HG02610 (cell line): ENCODE data around the gene TMEM258.

ENCODE experiments used
- ATAC-seq: cut with Tn5 transposase; IDR thresholded peaks from one replicate; pipeline ENCODE4 v1.9.1; 2021; ENCODE audit warnings: mild to moderate bottlenecking, moderate library complexity; ENCODE audit not compliant: unreplicated experiment

TMEM258 gene

DNA sequence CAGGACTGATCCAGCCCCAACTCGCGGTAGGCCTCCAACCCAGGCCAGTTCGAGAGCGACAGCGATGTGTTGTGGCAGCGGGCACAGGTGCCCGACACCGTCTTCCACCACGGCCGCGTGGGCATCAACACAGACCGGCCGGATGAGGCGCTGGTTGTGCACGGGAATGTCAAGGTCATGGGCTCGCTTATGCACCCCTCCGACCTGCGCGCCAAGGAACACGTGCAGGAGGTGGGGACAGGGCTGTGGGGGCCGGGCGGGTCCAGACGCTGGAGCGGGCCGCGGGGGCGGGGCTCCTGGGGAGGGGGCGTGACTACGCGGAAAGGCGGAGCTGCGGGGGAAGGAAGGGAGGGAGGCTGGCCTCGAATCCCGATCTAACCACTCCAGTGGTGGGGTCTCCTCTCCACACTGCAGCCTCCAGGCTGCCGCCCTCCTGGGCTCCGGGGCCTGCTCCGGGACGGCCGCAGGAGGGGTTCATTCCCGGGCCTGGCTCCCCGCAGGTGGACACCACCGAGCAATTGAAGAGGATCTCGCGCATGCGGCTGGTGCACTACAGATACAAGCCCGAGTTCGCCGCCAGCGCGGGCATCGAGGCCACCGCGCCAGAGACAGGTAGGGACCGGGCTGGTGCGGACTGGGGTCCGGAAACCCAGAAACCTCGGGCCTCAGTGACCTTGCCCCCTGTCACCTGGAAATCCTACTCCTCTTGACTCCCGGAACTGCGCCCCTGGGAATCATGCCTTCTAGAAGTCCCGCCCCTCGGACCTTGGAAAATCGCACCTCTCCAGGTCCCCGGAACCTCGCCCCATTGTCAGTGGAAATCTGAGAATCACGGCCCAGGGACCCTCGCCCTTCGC, 14.9 kb downstream of the TMEM258 start:
- ATAC-seq = no peak

DNA sequence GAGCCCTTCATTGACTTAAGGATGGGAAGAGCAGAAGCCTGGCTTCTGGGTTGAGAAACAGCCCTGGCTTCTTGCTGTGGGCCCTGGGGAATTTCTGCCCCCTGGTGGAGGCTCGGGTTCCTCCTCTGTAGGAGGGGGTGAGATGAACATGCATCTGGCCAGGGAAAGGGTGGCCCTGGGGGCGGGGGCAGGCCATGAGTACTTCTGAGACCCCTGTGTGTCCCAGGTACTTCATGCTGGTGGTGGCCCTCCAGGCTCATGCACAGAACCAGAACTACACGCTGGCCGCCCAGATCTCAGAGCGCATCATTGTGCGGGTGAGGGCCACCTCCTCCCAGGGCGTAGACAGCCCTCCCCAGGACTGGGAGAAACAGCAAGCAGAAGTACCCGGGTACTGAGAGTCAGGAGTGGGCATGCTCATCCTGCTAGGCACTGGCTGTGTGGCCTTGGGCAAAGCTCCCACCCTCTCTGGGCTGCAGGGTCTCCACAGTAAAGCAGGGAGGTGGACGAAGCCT, 15.8 kb downstream of the TMEM258 start:
- ATAC-seq = peak; percentile 48

DNA sequence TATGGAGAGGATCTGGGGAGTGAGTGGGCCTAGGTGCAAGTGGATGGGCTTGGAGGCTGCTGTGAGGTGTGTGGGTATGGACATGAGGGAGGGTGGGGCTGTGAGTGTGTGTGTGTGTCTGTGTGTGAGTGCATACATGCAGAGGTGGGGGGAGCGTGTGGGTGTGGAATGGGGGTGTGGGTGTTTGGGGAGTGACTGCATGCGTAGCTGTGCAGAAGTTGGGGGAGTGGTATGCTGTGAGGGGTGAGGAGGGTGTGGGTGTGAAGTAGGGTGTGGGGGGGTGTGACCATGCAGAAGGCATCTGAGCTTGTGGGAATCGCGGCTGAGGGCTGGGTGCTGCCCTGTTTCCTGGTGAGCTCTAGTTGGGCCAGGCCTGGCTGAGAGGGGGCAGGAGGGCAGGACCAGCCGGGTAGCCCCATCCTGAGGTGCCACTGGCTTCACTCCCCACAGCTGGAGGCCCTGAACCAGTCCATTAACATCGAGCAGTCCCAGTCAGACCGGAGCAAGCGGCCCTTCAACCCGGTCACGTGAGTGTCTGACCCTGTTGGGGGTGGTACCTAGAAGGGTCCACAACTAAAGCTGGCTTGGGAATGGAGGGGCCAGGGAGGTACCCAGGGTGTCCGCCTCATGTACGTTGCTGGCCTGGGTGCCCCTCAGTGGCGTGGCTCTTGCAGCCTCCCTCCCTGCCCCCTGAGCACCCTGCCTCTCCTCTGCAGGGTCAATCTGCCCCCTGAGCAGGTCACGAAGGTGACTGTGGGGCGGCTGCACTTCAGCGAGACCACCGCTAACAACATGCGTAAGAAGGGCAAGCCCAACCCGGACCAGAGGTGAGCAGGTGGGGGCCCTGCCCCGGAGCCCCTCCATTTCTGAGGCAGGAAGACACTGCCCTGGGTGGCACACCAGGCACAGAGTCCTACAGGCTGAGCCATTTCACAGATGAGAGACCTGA, 16.5 kb downstream of the TMEM258 start:
- ATAC-seq = no peak

DNA sequence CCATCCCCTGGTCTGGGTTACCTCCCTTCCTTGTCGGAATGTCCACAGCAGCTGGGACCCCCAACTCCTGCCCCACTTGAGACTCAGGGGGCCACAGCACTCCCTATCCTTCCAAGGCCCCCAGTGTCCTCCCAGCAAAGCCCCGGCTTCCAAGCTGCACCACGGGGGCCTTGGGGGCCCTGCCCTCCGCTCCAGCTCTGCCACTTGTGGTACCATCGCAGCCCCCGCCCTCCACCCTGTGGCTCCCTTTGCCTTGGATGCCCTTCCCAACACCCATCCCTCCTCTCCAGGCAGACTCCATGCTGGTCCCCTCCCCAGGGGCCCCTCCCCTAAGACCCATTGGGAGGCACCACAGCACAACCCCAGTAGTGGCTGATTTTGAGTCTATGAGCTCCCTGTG, 17.3 kb downstream of the TMEM258 start:
- ATAC-seq = no peak

DNA sequence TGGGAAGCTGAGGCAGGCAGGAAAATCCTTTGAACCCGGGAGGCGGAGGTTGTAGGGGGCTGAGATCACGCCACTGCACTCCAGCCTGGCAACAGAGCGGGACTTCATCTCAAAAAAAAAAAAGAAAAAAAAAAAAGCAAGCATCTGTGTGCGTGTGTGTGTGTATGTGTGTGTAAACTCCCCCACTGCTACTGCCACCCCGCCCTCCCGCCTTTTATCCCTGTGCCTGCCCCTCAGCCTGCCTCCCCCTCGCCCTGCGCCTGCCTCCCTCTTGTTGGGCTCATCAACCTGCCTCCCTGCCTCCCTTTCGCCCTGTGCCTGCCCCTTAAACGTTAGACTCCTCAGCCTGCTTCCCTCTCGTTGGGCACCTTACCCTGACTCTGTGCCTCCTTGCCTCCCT, 18.0 kb downstream of the TMEM258 start:
- ATAC-seq = no peak

DNA sequence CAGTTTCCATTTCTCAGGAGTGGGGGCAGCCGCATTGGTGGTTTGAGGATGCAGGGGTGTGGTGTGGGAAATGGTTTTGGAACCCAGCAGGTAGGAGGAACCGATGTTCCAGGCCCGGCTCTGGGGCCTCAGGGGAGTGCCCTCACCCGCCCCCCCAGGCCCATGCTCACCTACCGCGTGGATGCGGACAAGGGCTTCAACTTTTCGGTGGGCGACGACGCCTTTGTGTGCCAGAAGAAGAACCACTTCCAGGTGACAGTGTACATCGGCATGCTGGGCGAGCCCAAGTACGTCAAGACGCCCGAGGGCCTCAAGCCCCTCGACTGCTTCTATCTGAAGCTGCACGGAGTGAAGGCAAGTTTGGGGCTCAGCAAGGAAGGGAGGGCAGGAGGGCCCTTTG, 18.6 kb downstream of the TMEM258 start:
- ATAC-seq = no peak

DNA sequence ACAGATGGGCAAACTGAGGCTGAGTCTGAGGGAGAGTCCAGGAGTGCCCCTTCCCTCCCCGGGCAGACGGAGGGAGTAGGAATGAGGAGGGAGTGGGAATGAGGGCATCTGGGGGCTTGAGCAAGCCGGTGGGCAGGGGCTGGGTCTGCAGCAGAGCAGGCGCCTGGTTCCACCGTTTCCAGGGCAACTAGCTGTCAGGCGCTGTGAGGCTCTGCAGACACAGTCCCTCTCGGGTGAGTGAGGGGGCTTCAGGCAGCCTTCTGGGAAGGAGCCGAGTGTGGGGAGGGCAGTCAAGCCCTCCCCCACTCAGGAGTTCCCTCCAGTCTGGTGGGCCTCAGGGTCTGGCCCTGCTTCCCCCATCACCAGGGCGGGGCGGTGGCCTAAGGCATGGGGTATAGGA, 19.0 kb downstream of the TMEM258 start:
- ATAC-seq = no peak

DNA sequence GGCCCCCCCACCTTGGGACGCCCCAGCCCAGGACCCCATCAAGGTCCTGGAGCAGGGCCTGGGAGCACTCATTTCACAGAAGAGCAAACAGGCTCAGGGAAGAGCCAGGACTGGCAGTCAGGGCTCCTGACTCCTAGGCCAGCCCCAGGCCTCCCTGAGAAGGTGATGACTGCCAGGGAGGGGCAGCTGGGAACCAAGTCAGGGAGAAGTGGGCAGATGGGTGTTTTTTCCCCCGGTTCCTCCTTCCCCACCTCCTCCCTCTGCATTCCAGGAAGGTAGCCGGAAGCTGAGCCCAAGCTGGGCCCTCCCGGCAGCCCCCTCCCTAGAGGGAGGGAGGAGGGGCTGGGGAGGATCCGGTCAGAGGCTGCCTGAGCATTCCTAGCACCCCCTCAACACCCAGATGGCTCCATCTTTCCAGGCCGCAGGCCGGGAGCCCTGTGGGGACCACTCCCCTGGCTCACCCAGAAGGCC, 20.4 kb downstream of the TMEM258 start:
- ATAC-seq = no peak

DNA sequence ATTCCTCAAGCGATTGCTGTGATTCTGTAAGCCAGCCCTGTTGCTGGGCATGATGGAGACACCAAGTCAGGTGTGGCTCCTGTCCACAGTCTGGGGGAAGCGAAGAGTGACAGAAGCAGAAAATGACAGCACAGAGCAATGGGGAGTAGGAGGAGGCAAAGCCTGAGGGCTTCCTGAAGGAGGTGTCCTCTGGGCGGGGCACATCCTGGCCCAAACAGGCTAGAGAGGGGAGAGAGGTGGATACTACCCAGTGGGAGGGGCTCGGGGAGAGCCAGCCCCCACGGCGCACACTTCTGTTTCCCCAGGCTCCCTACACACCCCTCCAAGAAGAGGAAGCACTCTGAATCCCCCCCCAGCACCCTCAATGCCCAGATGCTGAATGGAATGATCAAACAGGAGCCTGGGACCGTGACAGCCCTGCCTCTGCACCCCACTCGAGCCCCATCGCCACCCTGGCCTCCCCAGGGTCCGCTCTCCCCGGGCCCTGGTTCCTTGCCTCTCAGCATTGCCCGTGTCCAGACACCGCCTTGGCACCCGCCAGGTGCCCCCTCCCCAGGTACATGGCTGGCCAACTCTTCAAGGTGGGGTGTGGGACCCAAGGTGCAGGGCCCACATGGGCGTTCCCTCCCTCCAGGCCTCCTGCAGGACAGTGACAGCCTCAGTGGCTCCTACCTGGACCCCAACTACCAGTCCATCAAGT, 21.1 kb downstream of the TMEM258 start:
- ATAC-seq = no peak

DNA sequence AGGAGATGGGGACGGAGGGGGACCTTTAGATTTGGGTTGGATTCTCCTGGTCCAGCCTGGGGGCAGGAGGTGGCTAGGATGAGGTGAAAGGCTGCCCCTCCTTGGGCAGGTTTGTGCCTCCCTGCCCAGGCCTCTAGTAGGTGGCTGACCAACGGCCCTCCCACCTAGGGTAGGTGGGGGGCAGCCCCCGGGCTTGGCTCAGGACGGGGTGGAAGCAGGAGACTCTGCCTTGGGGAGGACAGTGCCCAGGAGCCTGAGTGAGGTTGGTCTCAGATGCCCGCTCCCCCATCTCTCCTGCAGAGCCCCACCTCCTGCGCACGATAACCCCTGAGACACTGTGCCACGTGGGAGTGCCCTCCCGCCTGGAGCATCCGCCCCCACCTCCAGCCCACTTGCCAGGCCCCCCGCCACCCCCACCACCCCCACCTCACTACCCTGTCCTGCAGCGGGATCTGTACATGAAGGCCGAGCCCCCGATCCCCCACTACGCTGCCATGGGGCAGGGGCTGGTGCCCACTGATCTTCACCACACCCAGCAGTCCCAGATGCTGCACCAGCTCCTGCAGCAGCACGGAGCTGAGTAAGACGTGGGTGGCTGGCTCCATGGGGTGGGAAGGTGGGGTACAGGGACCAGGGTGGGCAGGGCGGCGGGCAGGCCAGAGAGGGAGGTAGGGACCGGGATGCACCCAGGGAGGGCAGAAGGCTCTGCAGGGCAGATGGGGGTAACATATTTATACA, 22.3 kb downstream of the TMEM258 start:
- ATAC-seq = no peak

DNA sequence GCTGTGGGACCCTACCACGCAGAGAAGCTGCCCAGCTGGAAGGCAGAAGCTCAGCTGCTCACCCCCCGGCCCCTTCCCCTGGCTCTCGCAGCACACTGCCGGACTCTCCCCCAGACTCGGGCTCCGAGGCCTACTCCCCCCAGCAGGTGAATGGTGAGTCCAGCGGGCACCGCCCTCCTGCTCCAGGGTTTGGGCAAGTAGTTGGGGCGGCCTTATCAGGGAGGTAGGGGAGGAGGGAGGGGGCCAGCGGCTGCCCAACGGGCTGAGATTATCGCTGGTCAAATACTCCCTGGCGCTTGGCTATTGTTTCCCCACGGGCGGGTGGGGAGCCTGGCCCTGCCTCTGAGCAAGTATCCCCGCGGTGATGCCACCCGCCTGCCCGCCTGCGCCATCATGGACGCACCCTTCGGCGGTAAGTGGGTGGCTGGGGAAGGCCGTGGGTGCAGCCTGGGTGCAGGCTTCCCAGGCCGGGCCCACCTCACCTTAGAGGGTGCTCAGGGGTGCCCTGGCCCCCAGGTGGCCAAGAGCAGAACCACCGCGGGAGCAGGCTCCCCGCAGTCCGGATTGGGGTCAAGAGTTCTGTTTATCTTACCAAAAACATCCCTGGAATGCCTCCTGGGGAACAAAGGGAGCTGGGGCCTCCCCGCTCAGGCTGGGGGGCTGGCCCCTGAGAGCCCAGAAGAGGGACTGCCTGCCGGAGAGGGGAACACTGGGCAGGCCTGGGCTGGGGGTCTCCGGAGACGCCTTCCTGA, 23.1 kb downstream of the TMEM258 start:
- no peak for ATAC-seq

DNA sequence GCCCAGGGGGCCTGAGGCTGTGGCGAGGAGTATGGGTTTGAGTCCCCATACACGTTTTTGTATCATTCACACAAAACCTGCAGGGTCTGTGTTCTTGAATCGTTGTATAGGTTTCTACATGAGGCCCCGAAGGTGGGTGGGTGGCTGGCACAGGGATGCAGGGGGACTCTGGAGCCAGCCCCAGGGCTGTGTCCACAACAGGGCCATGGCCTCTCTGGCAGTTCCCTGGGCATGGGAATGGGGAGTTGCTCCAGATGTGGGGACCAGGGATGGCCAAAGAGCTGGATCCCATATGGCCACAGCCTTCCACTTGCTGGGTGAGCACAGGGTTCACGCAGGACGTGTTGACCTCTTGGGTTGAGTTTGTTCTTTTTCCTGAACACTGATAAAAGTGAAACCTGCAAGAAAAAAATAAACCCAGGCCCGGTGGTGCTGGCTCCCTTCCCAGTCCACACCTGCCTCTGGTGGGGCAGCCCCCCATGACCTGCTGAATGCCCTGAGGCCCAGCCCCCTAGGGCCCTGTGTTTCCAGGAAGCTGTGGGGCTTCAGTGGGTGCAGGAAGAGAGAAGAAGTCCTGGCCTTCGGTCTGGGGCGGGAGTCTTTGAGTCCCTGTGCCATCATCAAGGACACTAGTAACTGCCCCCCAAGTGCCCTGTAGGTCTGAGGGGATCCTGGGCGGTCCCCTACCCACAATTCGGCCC, 23.9 kb downstream of the TMEM258 start:
- no peak for ATAC-seq

DNA sequence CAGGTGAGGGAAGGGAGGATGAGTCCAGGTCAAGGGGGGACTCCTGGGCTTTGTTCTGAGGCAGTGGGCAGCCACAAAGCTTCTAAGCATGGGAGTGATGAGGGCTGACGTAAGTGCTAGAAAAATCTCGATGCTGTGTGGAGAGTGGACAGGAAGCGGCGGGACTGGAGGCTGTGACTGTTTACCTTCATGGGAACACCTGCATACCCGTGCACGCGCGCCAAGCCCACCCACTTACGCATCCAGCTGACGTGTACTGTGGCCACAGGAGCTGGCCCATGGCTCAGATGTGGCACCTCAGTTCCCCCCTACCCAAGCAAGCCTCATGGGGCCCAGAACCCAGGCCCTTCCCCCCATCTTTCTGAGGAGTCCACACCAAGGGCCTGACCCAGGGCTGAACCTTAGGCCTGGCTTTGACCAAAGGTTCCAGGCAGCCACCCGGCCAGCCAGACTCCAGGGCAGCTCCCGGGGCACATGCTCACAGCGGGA, 26.0 kb downstream of the TMEM258 start:
- ATAC-seq = no peak

DNA sequence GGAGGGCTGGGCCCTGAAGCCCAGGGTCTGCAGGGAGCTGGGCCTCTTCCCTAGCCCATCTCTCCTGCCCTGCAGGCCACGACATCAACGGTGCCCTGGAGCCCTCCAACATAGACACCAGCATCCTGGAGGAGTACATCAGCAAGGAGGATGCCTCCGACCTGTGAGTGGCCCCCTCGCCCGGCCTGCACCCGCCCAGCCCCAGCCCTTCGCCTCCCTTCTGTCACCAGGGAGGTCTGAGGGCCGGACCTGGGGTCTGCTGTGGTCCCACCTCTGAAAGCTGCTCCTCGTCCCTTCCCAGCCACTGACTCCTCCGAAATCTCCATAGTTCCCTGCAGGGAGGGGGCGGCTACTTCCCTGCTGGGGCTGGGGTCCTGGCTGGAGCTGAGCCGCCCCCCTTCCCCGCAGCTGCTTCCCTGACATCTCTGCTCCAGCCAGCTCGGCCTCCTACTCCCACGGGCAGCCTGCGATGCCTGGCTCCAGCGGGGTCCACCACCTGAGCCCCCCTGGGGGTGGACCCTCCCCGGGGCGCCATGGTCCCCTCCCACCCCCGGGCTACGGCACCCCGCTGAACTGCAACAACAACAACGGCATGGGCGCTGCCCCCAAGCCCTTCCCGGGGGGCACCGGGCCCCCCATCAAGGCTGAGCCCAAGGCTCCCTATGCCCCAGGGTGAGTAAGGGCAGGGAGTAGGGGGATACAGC, 26.7 kb downstream of the TMEM258 start:
- ATAC-seq = no peak

DNA sequence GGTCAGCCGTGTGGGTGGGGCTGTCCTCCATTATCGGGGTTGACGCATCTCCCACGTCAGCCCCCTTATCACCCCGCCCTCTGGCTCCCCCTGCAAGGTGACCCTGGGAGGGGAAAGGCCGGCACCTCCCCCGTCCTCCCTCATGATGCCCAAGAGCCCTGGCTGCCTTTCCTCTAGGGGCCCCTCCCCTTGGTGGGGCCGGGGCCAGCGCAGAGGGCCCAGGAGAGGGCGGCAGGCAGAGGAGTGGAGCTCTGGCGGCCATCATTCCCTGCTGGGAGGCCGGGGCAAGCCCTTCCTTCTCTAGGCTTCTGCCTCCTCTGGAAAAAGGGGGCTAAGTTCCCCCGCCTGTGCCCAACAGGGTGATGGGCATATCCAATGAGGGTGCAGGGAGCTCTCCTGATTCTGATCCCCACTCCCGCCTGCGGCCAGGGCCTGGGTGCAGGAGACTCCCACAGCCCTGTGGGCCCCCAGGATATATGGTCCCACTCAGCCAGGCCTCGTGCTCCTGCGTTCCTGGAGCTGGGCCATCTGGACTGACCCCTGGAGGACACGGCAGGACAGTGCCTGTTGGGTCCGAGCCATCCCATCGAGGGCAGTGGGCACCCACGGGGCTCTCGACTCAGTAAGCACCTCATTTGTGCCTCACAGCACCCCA, 27.7 kb downstream of the TMEM258 start:
- no peak for ATAC-seq

DNA sequence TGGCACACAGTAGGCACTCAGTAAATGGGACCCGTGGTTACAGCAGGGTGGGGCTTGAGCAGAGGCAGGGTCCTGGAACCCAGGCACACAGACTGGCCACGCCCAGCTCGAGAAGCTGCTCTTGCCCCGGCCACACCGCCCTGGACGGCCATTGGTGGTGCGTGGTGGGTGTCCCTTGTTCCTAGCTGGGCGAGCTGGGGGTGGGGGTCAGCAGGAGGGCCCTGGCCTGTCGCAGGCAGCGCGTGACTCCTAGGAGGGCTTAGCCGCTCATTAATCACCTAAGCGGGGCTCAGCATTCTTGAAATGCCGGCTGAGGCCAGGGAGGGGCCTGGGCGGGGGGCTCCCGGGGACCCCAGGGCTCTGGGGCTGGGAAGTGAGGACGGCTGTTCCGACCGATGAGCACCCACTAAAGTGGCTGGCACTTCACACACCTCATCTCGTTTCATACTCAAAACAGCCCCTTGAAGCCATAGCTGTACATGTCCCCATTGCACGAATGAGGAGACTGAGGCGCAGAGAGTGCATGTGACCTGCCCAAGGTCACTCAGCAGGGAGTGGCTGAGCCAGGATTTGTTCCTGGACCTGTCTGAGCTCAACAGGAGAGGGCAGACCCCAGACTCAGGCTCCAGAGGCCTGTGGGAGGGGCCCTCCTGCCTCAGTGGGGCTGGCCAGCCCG, 28.3 kb downstream of the TMEM258 start:
- no peak for ATAC-seq

DNA sequence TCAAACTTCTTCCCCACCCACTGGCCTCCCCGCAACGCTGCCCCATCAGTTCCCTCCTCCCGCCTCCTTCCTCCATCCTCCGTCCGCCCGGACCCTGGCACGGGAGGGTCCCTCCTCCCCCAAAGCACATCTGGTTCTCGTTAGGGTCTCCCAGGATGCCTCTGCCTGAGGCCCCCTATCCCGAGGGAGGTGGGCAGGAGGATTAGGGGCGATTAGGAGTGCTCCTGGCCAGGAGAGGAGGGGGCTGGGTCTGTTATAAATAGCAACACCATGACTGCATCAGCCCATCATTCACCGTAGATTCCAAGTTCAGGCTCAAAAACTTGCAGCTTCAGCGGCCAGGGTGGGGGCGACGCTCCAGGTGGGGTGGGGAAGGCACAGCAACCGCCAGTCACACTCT, 29.6 kb downstream of the TMEM258 start:
- no peak for ATAC-seq
